B cell (primary cell): Measurements from ENCODE around the gene EPHB3. TPM values are rescaled to one million over a fixed set of nuclear protein-coding genes. Genes with fewer than 3 reads are reported as not detected.

ENCODE experiments used
- ATAC-seq: fragments of 200-7000 bp; cut with Tn5 transposase; one replicate; pipeline ENCODE4 v1.10.0; 2021; ENCODE audit warnings: low read depth, mild to moderate bottlenecking, moderate number of reproducible peaks, moderate library complexity
- CTCF ChIA-PET: fragments of 350-600 bp; sonication (Branson Sonifier 250); formaldehyde crosslinking; loops from one replicate; lab custom pipeline; 2021; ENCODE audit warnings: antibody characterized with exemption, inconsistent platforms; lab: Charles Lee
- POLR2A ChIA-PET: fragments of 350-600 bp; sonication (Branson Sonifier 250); formaldehyde crosslinking; loops from one replicate; lab custom pipeline; 2021; ENCODE audit warnings: antibody characterized with exemption; lab: Charles Lee
- DNase-seq: peaks from one replicate; pipeline ENCODE4 v3.0.0; 2013
- H2AFZ ChIP-seq: 2 replicates; pipeline ENCODE4 v1.6.1; 2012; ENCODE audit warnings: mild to moderate bottlenecking, low read depth, low read length; ENCODE audit not compliant: insufficient read depth, poor library complexity, severe bottlenecking
- H3K27ac ChIP-seq, 2 donors: 1 replicate in 1 of 2; 2 replicates in 1 of 2; pipeline ENCODE4 v1.5.1; 2012 to 2013; ENCODE audit warnings: low read length in 2 of 2, mild to moderate bottlenecking in 2 of 2, moderate library complexity in 1 of 2
- H3K27me3 ChIP-seq, 4 experiments: fragments of 200-600 bp in 1 of 4; sonication (generic) in 1 of 4; replicated peaks in 1 of 4; 1 replicate in 2 of 4; 2 replicates in 2 of 4; pipeline versions ENCODE4 v1.6.1 to v1.7.0; 2013 to 2016; ENCODE audit warnings: low read length in 3 of 4, mild to moderate bottlenecking in 2 of 4, mixed read lengths in 1 of 4, moderate library complexity in 1 of 4; ENCODE audit not compliant: insufficient read depth in 4 of 4, control insufficient read depth in 3 of 4; ENCODE audit errors: control extremely low read depth in 1 of 4
- H3K36me3 ChIP-seq, 2 experiments: replicated peaks in 1 of 2; 1 replicate in 1 of 2; 2 replicates in 1 of 2; pipeline versions ENCODE4 v1.6.1 to v1.7.1; 2013; ENCODE audit warnings: low read length in 1 of 2; ENCODE audit not compliant: insufficient read depth in 2 of 2, control insufficient read depth in 1 of 2; ENCODE audit errors: control extremely low read depth in 1 of 2, extremely low read depth in 1 of 2
- H3K4me1 ChIP-seq, 2 donors: fragments of 200-600 bp in 1 of 2; sonication (generic) in 1 of 2; 1 replicate in 1 of 2; 2 replicates in 1 of 2; pipeline versions ENCODE4 v1.5.1 to v1.6.1; 2013 to 2017; ENCODE audit warnings: low read length in 2 of 2; ENCODE audit not compliant: control insufficient read depth in 2 of 2, insufficient read depth in 2 of 2
- H3K4me2 ChIP-seq: replicated peaks from 2 replicates; pipeline ENCODE3; 2012; ENCODE audit warnings: mild to moderate bottlenecking, low read depth, low read length; ENCODE audit not compliant: poor library complexity, severe bottlenecking
- H3K4me3 ChIP-seq, 5 experiments: fragments of 200-600 bp in 1 of 5; sonication (generic) in 1 of 5; 1 replicate in 3 of 5; 2 replicates in 2 of 5; pipeline versions ENCODE4 v1.5.1 to v1.7.0; 2011 to 2016; ENCODE audit warnings: low read length in 4 of 5, mild to moderate bottlenecking in 4 of 5, low read depth in 2 of 5, control low read depth in 1 of 5, moderate library complexity in 1 of 5; ENCODE audit not compliant: insufficient read depth in 1 of 5; ENCODE audit errors: control extremely low read depth in 1 of 5, extremely low read depth in 1 of 5
- H3K79me2 ChIP-seq: fragments of 200-600 bp; sonication (generic); one replicate; pipeline ENCODE4 v1.6.0; 2016; ENCODE audit warnings: low read length; ENCODE audit not compliant: control insufficient read depth, insufficient read depth
- H3K9ac ChIP-seq: fragments of 200-600 bp; sonication (generic); 2 replicates; pipeline ENCODE4 v1.6.1; 2017; ENCODE audit warnings: mild to moderate bottlenecking, low read length, moderate library complexity
- H3K9me3 ChIP-seq, 3 donors: one replicate each; pipeline versions ENCODE4 v1.6.1 to v1.7.1; 2013; ENCODE audit warnings: low read length in 2 of 3; ENCODE audit not compliant: control insufficient read depth in 2 of 3, insufficient read depth in 1 of 3; ENCODE audit errors: control extremely low read depth in 1 of 3
- H4K20me1 ChIP-seq: 2 replicates; pipeline ENCODE4 v1.6.0; 2012; ENCODE audit warnings: mild to moderate bottlenecking, low read length; ENCODE audit not compliant: insufficient read depth, control insufficient read depth, poor library complexity, severe bottlenecking
- H3K27ac Mint-ChIP-seq: one replicate; pipeline ENCODE4 v1.8.0; 2021; ENCODE audit warnings: mixed read lengths
- H3K27me3 Mint-ChIP-seq: one replicate; pipeline ENCODE4 v1.8.0; 2021; ENCODE audit warnings: mixed read lengths
- H3K4me1 Mint-ChIP-seq: one replicate; pipeline ENCODE4 v1.8.0; 2021; ENCODE audit warnings: mixed read lengths
- H3K4me3 Mint-ChIP-seq: one replicate; pipeline ENCODE4 v1.8.0; 2021; ENCODE audit warnings: mixed read lengths
- H3K9me3 Mint-ChIP-seq: one replicate; pipeline ENCODE4 v1.8.0; 2022; ENCODE audit warnings: mixed read lengths; ENCODE audit not compliant: insufficient read depth
- CTCF ChIP-seq: fragments of 200-600 bp; IDR thresholded peaks from one replicate; pipeline ENCODE4 v1.8.0; 2022; ENCODE audit warnings: antibody characterized with exemption, mild to moderate bottlenecking
- EZH2 ChIP-seq: IDR thresholded peaks from 2 replicates; pipeline ENCODE4 v1.6.1; 2012; ENCODE audit warnings: borderline replicate concordance, low read depth, mild to moderate bottlenecking, moderate library complexity, low read length; ENCODE audit not compliant: insufficient read depth, poor library complexity, severe bottlenecking
- WGBS: methylation state at CpG from one replicate; pipeline ENCODE4 v1.1.5; 2013; ENCODE audit warnings: missing lambda C conversion rate; ENCODE audit not compliant: insufficient coverage; 5-methylcytosine and 5-hydroxymethylcytosine counted together
- intact Hi-C: fragments of 100-400 bp; cut with micrococcal nuclease; formaldehyde crosslinking; loops from one replicate; pipeline ENCODE4 v1.10.0; 2022
- polyA plus RNA-seq: library from polyadenylated mRNA; depleted of rRNA; stranded (reverse); fragments of >200 nt; gene quantifications from 2 replicates; pipeline ENCODE4 v1.2.3, GENCODE V29; 2012
- total RNA-seq, 2 donors: library from RNA; stranded (reverse); fragments of 120-200 nt in 1 of 2; gene quantifications; 1 replicate in 1 of 2; 2 replicates in 1 of 2; pipeline versions ENCODE4 v1.2.3 to v1.2.4, GENCODE V29; 2013 to 2022

The EPHB3 gene
- total and polyA plus RNA-seq, 2 donors (not counting 1 experiment from before 2014, with no cell fraction given): 0.06 to 0.07 TPM

GRCh38 chr3:184564685-184565385 lies 3.2 kb downstream of the EPHB3 start:
- CTCF ChIA-PET: interaction anchor here (0.6 to 1.2 kb wide), 4 partner anchors 14 to 162 kb away, joined by 3 to 4 read pairs (median 4); no protein-coding TSS in a partner anchor
- no peak for DNase-seq
- Histone ChIP-seq H3K4me2 (no peak overlapping the region), H3K79me2 (no peaks in the 10 kb centered on the region), H3K9ac (no peak overlapping the region), H3K36me3 (no peaks in the 10 kb centered on the region), H3K4me3 (no peak overlapping the region), H3K4me1 (peaks cover 30 to 32% of the 10 kb centered on the region in 2 donors), H2AFZ (no peak overlapping the region), H3K27me3 (peaks cover 0 to 42% (median 15%) of the 10 kb centered on the region in 4 experiments), H3K9me3 (no peaks in the 10 kb centered on the region), H4K20me1 (no peaks in the 10 kb centered on the region), H3K27ac (no peak overlapping the region)
- WGBS: 88% methylated on average over 3 of the region's 5 CpGs
- TF ChIP-seq EZH2: no peak
- TF ChIP-seq CTCF: no peak
- H3K4me1 Mint-ChIP-seq: peaks cover 20% of the 10 kb centered on the region
- POLR2A ChIA-PET: no interaction called here
- no peak overlapping the region for H3K27ac Mint-ChIP-seq
- intact Hi-C loops: no loop called here
- H3K4me3 Mint-ChIP-seq: no peak overlapping the region
- H3K27me3 Mint-ChIP-seq: peaks cover 25% of the 10 kb centered on the region
- ATAC-seq: no peak
- no peaks in the 10 kb centered on the region for H3K9me3 Mint-ChIP-seq

GRCh38 chr3:184565421-184566211 lies 4.0 kb downstream of the EPHB3 start:
- ChIA-PET CTCF (interaction anchor here (0.8 to 1.2 kb wide), 2 partner anchors 16 to 161 kb away, joined by 3 to 4 read pairs; no protein-coding TSS in a partner anchor), POLR2A (no interaction called here)
- DNase-seq: no peak
- Histone ChIP-seq H3K4me3 (no peak overlapping the region), H3K4me2 (no peak overlapping the region), H2AFZ (no peak overlapping the region), H3K36me3 (no peaks in the 10 kb centered on the region), H3K9me3 (no peaks in the 10 kb centered on the region), H3K9ac (no peak overlapping the region), H3K79me2 (no peaks in the 10 kb centered on the region), H4K20me1 (no peaks in the 10 kb centered on the region), H3K4me1 (peaks cover 22 to 24% of the 10 kb centered on the region in 2 donors), H3K27me3 (peaks cover 0 to 43% (median 13%) of the 10 kb centered on the region in 4 experiments), H3K27ac (no peak overlapping the region)
- Mint-ChIP-seq H3K4me3 (no peak overlapping the region), H3K9me3 (no peaks in the 10 kb centered on the region), H3K27ac (no peak overlapping the region), H3K27me3 (peaks cover 25% of the 10 kb centered on the region), H3K4me1 (peaks cover 16% of the 10 kb centered on the region)
- TF ChIP-seq EZH2 (no peak), CTCF (no peak)
- ATAC-seq: no peak
- 96% methylated on average over 13 of the region's 14 CpGs for WGBS
- intact Hi-C loops: no loop called here
